SK-N-SH (cell line): ENCODE data around the gene ATP6V1G2.

Source experiments
- CHD2 ChIP-seq: fragments of 150-350 bp; IDR thresholded peaks from 2 replicates; pipeline ENCODE4 v1.6.1; 2018; ENCODE audit warnings: low read length; ENCODE audit not compliant: partially characterized antibody
- CTCF ChIP-seq: fragments of 200-600 bp; sonication (generic); IDR thresholded peaks from 2 replicates; pipeline ENCODE4 v1.6.1; 2017; ENCODE audit warnings: antibody characterized with exemption, mild to moderate bottlenecking, moderate library complexity
- EP300 ChIP-seq, 2 experiments: IDR thresholded peaks; 2 replicates each; pipeline versions ENCODE4 v1.4.0 to v1.6.1; 2012; ENCODE audit warnings: borderline replicate concordance in 1 of 2, low read depth in 1 of 2, low read length in 1 of 2
- FOSL2 ChIP-seq: IDR thresholded peaks from 2 replicates; pipeline ENCODE4 v1.4.0; 2012; ENCODE audit warnings: low read depth, mild to moderate bottlenecking, moderate library complexity, borderline replicate concordance
- MAX ChIP-seq: IDR thresholded peaks from 2 replicates; pipeline ENCODE4 v1.4.0; 2012; ENCODE audit warnings: low read depth
- RFX5 ChIP-seq: IDR thresholded peaks from 2 replicates; pipeline ENCODE4 v1.6.1; 2012; ENCODE audit warnings: mild to moderate bottlenecking, improper control_type of control experiment, low read length
- SIN3A ChIP-seq: IDR thresholded peaks from 2 replicates; pipeline ENCODE4 v1.6.1; 2012; ENCODE audit warnings: low read depth, mild to moderate bottlenecking, low read length, moderate library complexity, borderline replicate concordance
- TCF12 ChIP-seq: IDR thresholded peaks from 2 replicates; pipeline ENCODE4 v1.4.0; 2012
- TEAD4 ChIP-seq: IDR thresholded peaks from 2 replicates; pipeline ENCODE4 v1.4.0; 2012; ENCODE audit warnings: mild to moderate bottlenecking, borderline replicate concordance; ENCODE audit not compliant: insufficient read depth

GRCh38 chr6:31528821-31529328 lies 17.5 kb downstream of the ATP6V1G2 start, which contains the start of gene MCCD1:
- TF ChIP-seq CTCF = no peak
- TF ChIP-seq FOSL2 = no peak
- TF ChIP-seq EP300 (IDR thresholded peaks at IDR 0.05; ENCODE audit: borderline replicate concordance in 1 of 2, low read depth in 1 of 2, low read length in 1 of 2) = no peak
- no peak for TF ChIP-seq TEAD4
- TF ChIP-seq RFX5 = no peak
- no peak for TF ChIP-seq MAX
- TF ChIP-seq CHD2 = no peak
- TF ChIP-seq SIN3A = no peak
- TF ChIP-seq TCF12 = no peak
